ENCODE data around the gene FEV. TPM values are rescaled to one million over a fixed set of nuclear protein-coding genes. Genes with fewer than 3 reads are reported as not detected.

FEV gene
- total RNA-seq, 1 experiment from 2014 or later: not detected

GRCh38 chr2:218993345-218994315, 8.6 kb upstream of the FEV start, which contains the start of gene CRYBA2:
TSS of gene CRYBA2 (minus strand) at chr2:218993422. CDS start at chr2:218993176, 246 bp downstream.
- DNase-seq (ENCODE audit: low read depth): peak; percentile 39

- DNase-seq (ENCODE audit: low read depth): peak; percentile 8
These were observed 7.8 kb upstream of the FEV start for GRCh38 chr2:218992703-218993344.

GRCh38 chr2:218992196-218992595, 7.2 kb upstream of the FEV start:
- no peak for DNase-seq (ENCODE audit: low read depth)

DNA sequence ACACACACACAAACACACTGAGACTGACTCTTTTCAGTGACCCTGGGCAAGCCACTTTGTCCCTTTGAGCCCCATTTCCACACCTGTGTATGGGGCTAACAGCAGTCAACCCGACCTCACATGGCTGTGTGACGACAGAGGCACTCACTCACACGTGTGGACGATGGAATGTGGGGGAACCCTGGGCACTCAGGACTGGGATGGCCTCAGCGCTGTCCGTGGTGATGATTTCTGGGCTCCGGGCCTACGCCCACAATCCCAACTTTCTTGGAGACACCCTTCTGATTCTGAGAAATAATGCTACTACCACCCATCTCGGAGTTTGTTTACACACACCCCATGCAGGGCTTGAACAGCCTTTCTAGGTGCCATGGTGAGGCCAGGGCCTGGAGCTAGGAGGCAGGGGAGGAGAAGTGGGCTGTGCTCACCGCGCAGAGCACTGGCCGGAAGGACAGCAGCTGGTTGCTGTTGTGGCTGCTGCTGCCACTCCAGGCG, 6.7 kb upstream of the FEV start:
- DNase-seq (ENCODE audit: low read depth): peak; percentile 40

GRCh38 chr2:218990612-218991011, 5.6 kb upstream of the FEV start:
- no peak for DNase-seq (ENCODE audit: low read depth)

- no peak for DNase-seq (ENCODE audit: low read depth)
These were observed 5.1 kb upstream of the FEV start for GRCh38 chr2:218990052-218990451.

DNA sequence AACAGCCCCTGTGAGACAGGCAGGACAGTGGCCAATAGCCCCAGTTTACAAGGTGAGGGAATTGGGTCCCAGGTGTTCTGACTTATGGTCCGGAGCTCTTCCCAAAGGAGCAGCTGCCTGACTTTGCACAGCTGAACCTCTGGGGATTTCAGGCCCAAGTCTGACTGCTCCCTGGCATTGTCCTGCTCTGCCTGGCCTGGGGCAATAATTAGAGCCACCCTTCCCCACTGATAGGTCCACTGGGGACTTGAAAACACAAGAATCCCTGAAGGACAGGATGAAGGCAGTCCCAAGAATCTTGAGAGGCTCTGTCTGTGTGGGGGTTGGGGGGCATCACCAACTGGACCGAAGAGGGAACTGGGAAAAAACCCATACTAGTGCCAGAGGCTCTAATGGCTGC, 3.7 kb upstream of the FEV start:
- DNase-seq (ENCODE audit: low read depth): no peak

- no peak for DNase-seq (ENCODE audit: low read depth)
These were observed 3.2 kb upstream of the FEV start for GRCh38 chr2:218988164-218988563.

DNA sequence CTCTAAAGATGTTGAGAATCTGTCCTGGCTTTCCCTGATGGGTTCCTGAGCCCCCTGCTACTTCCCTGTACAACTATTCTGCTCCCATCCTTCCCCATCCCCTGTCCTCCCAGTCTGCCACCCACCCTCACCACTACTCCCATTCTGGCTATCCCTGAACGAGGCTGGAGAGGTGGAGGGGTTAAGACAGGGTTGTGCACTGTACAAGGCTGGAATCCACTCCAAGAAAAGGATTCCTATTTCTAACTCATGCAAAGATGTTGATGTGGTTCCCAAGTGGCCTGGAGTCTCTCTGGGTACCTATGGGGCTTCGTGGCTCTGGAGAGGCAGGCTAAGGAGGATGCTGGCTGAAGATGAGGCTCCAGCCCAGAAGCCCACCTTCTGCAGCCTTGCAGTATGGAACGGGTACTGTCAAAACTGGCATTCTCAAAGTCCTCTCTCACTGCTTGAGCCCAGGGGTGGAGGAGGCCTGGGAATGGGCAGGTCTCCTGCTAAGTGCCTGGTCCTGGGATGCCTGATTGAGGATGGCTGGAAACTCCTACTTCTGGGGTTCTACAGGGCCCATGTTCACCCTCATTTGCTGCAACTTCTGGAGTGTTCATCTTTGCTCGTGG, 1.3 kb upstream of the FEV start:
- no peak for DNase-seq (ENCODE audit: low read depth)

DNA sequence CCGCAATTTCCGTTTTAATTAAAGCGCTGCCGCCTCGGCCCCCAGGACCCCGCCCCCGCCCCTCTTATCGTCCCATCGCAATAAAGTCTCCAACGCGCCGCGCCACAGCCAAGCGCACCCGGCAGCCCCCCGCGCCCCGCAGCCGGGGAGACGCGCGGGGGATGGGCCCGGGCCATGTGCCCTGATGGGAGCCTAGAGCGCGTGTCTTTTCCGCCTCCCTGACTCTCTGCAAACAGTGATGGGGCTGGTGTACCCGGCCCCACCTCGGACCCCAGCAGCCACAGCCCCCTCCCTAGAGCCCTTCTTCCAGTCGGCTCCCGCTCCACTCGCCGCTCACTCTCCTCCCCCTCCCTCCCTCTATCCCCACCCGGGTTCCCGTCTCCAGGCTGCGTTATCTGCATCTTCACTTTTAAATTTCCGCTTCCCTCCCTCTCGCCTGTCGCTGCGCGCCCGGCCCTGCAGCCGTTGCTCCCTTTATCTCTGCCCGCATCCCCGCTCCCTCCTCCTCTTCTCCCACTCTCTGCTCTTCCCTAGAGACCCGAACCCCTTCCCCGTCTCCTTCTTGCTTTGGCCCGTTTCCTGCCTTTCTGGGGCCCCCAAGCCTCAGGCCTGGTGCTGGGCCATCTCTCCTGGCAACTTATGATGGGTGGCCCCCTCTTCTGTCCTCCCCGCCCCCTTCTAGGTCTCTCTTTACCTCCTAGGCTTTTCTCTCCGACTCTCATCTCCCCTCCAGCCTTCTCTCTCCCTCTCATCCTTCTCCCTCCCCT, 524 bp upstream of the FEV start:
- DNase-seq (ENCODE audit: low read depth): no peak

DNA sequence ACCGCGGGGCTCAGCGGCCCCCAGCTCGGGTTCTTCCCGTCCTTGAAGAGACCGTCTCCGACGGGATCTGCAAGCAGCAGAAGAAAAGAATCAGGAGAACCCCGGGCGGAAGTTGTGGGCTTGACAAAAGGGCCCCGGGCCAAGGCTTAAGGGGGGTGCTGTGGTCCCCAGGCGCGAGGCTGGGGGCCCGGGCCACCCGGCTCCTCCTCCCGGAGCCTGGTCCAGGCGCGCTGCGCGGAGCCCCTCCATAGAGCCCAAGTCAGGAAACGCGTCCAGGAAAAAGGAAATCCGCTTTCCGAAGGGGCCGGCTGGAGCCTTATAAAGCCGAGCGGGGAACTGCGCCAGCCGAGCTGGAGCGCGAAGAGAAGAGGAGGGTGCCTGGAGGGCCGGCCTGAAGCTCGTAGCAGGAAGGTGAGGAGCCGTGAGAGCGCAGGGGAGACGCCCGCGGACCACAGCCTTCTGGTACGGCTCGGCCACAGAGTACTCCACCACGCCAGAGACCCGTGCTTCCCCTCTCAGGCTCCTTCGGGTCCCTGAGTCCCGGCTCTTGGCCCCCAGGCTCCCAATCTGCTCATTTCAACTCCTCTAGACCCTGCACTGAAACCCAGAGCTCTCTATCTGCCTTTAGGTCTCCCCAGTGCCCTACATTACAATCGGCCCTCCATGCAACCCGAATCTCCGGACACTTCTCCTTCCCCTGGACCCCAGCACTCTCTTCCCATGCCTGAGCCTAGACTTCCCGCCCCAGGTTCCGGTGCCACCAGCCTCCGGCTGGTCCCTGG, 554 bp downstream of the FEV start:
- no peak for DNase-seq (ENCODE audit: low read depth)

DNA sequence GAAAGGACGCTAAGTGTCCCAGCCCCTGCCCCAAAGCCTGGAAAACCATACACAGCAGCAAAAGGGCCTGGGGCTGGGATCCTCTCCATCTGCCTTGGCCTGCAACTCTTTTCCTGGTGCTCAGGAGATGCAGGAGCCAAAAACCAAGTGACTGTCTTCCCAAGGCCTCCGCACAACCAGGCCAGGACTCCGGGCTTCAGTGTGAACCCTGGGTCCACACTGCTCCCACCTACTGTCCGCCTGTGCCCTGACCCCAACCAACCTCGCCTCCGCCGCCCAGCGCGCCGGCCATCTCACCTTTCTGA, 1.1 kb downstream of the FEV start:
- no peak for DNase-seq (ENCODE audit: low read depth)

GRCh38 chr2:218983263-218983933, 1.6 kb downstream of the FEV start:
- no peak for DNase-seq (ENCODE audit: low read depth)

- DNase-seq (ENCODE audit: low read depth): no peak
These were observed 2.3 kb downstream of the FEV start for GRCh38 chr2:218982586-218983262.

GRCh38 chr2:218981881-218982585, 3.0 kb downstream of the FEV start:
- DNase-seq (ENCODE audit: low read depth): no peak

DNA sequence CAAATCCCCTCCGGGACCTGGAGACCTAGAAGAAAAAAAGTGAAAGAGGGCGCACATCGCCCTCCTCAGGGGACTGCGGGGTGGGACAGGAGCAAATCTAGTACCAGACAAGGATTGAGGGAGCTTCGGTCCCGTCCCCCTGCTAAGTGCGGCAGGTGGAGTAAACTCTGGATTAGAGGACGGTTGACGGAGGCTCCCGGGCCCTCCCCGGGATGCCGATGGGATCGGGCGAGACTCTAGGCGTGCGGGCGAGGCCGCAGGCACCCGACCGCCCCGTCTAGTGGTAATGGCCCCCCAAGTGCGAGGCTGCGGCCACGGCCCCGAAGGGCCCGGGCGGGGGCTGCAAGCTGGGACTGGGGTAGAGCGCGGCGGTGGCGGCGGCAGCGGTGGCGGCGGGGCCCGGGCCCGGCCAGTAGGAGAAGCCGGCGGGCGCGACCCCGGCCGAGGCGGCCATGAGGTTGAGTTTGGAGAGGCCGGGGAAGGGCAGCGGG, 3.5 kb downstream of the FEV start:
- no peak for DNase-seq (ENCODE audit: low read depth)

- DNase-seq (ENCODE audit: low read depth): peak; percentile 31
These were observed 4.1 kb downstream of the FEV start for GRCh38 chr2:218980735-218981389.

Data from M059J (cell line).